ENCODE results near the gene KIAA0825.

The KIAA0825 gene

GRCh38 chr5:94240993-94241651, 377.3 kb downstream of the KIAA0825 start:
- H3K27me3 ChIP-seq (ENCODE audit: control insufficient read depth, low read length): no peaks in the 10 kb centered on the region
- H3K4me3 ChIP-seq (ENCODE audit: low read length): no peak overlapping the region

GRCh38 chr5:94240596-94240992, 377.8 kb downstream of the KIAA0825 start:
- TF ChIP-seq CTCF (IDR thresholded peaks at IDR 0.05; ENCODE audit: low read depth, low read length, poor library complexity, severe bottlenecking): no peak
- no peak overlapping the region for H3K4me2 ChIP-seq (ENCODE audit: low read length)
- no peaks in the 10 kb centered on the region for H3K9me2 ChIP-seq (replicated peaks; ENCODE audit: control insufficient read depth, low read length)
- no peaks in the 10 kb centered on the region for H3K36me3 ChIP-seq (ENCODE audit: control insufficient read depth, low read length)
- H3K4me3 ChIP-seq (ENCODE audit: low read length): no peak overlapping the region
- H3K27ac ChIP-seq (ENCODE audit: low read depth, low read length): no peak overlapping the region
- no peaks in the 10 kb centered on the region for H3K79me2 ChIP-seq (ENCODE audit: control insufficient read depth, low read length)
- no peaks in the 10 kb centered on the region for H3K9me3 ChIP-seq (ENCODE audit: control insufficient read depth, insufficient read depth, low read length)
- no peaks in the 10 kb centered on the region for H3K27me3 ChIP-seq (ENCODE audit: control insufficient read depth, low read length)
- H3K4me1 ChIP-seq (ENCODE audit: control insufficient read depth, low read length): no peaks in the 10 kb centered on the region
- no peaks in the 10 kb centered on the region for H4K20me1 ChIP-seq (ENCODE audit: control insufficient read depth, insufficient read depth, low read depth, low read length)
- no peaks in the 10 kb centered on the region for H3F3A ChIP-seq (ENCODE audit: control insufficient read depth, insufficient read depth)

More at GRCh38 chr5:94240993-94241651, 377.3 kb downstream of the KIAA0825 start:
- H3K9me3 ChIP-seq (ENCODE audit: control insufficient read depth, insufficient read depth, low read length): no peaks in the 10 kb centered on the region
- H4K20me1 ChIP-seq (ENCODE audit: control insufficient read depth, insufficient read depth, low read depth, low read length): no peaks in the 10 kb centered on the region
- H3K79me2 ChIP-seq (ENCODE audit: control insufficient read depth, low read length): no peaks in the 10 kb centered on the region
- no peaks in the 10 kb centered on the region for H3F3A ChIP-seq (ENCODE audit: control insufficient read depth, insufficient read depth)
- no peaks in the 10 kb centered on the region for H3K4me1 ChIP-seq (ENCODE audit: control insufficient read depth, low read length)
- no peak overlapping the region for H3K27ac ChIP-seq (ENCODE audit: low read depth, low read length)
- no peak overlapping the region for H3K4me2 ChIP-seq (ENCODE audit: low read length)
- H3K9me2 ChIP-seq (replicated peaks; ENCODE audit: control insufficient read depth, low read length): no peaks in the 10 kb centered on the region
- TF ChIP-seq EZH2phosphoT487 (IDR thresholded peaks at IDR 0.05; ENCODE audit: borderline replicate concordance, low read length) (no peak), CTCF (IDR thresholded peaks at IDR 0.05; ENCODE audit: low read depth, low read length, poor library complexity, severe bottlenecking) (no peak)
- no peaks in the 10 kb centered on the region for H3K36me3 ChIP-seq (ENCODE audit: control insufficient read depth, low read length)

- H3K4me1 ChIP-seq (ENCODE audit: control insufficient read depth, low read length): no peaks in the 10 kb centered on the region
Measured at GRCh38 chr5:94240134-94240533, 378.3 kb downstream of the KIAA0825 start.

More at GRCh38 chr5:94240134-94240533, 378.3 kb downstream of the KIAA0825 start:
- H3K27ac ChIP-seq (ENCODE audit: low read depth, low read length): no peak overlapping the region
- H3F3A ChIP-seq (ENCODE audit: control insufficient read depth, insufficient read depth): no peaks in the 10 kb centered on the region
- H3K36me3 ChIP-seq (ENCODE audit: control insufficient read depth, low read length): no peaks in the 10 kb centered on the region
- H4K20me1 ChIP-seq (ENCODE audit: control insufficient read depth, insufficient read depth, low read depth, low read length): no peaks in the 10 kb centered on the region
- H3K4me2 ChIP-seq (ENCODE audit: low read length): no peak overlapping the region
- TF ChIP-seq CTCF (IDR thresholded peaks at IDR 0.05; ENCODE audit: low read depth, low read length, poor library complexity, severe bottlenecking) (no peak), EZH2phosphoT487 (IDR thresholded peaks at IDR 0.05; ENCODE audit: borderline replicate concordance, low read length) (no peak)
- no peaks in the 10 kb centered on the region for H3K9me3 ChIP-seq (ENCODE audit: control insufficient read depth, insufficient read depth, low read length)
- H3K4me3 ChIP-seq (ENCODE audit: low read length): no peak overlapping the region
- no peaks in the 10 kb centered on the region for H3K79me2 ChIP-seq (ENCODE audit: control insufficient read depth, low read length)
- H3K27me3 ChIP-seq (ENCODE audit: control insufficient read depth, low read length): no peaks in the 10 kb centered on the region
- no peaks in the 10 kb centered on the region for H3K9me2 ChIP-seq (replicated peaks; ENCODE audit: control insufficient read depth, low read length)
